ENCODE data around the gene FAM114A2. TPM values are rescaled to one million over a fixed set of nuclear protein-coding genes. Genes with fewer than 3 reads are reported as not detected.

FAM114A2 gene
- total and polyA plus RNA-seq, 8 donors, result 33.4 to 37.7 (median 35.3) TPM

DNA sequence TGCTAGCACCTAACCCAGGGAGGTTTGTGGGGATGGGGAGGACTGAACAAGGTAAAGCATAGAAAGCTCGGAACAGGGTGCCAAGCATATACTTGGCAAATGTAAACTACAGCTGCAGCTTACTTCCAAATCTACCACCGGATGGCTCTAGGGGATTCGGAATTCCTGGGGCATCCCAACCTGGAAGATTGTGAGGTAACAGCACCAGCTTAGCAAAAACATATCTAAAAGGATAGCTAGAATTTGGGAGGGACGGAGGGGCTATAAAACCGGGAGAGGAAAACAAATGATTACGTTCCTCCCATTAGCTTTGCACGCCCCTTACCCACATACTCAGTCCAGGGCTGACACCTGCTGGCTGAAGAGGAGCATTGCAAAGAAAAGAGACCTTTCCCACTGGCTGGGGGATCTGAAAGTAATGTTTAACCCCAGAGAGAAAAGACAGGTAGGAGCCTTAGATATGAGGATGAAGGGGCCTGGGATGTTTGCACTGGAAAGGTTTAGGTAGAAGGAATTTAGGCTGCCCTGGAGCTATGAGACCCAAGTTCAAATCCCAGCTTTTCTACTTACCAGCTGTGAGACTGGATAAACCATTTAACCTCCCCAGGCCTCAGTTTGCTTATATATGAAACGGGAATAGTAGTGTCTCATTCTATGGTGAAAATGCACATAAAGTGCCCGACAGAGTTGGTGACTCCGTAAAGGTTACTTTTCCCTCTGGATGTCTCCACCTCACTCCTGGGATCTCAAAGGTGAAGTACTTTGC is 73.6 kb downstream of the FAM114A2 start:
- peak; percentile 97 for ATAC-seq
- Histone ChIP-seq H3K4me1 (no peaks in the 10 kb centered on the region), H3K9me3 (no peaks in the 10 kb centered on the region), H3K4me3 (no peak overlapping the region), H3K36me3 (no peaks in the 10 kb centered on the region), H3K27me3 (no peaks in the 10 kb centered on the region), H3K27ac (no peak overlapping the region)
- intact Hi-C loops (cut with DNase I), result loop anchor here in 1 of 2 donors (5.0 kb wide), 2 partner anchors 468 to 1433 kb away; no protein-coding TSS in a partner anchor
- DNase-seq, result peak in 2 of 4 donors; percentile 51 to 71
- TF ChIP-seq, protein P1, sequence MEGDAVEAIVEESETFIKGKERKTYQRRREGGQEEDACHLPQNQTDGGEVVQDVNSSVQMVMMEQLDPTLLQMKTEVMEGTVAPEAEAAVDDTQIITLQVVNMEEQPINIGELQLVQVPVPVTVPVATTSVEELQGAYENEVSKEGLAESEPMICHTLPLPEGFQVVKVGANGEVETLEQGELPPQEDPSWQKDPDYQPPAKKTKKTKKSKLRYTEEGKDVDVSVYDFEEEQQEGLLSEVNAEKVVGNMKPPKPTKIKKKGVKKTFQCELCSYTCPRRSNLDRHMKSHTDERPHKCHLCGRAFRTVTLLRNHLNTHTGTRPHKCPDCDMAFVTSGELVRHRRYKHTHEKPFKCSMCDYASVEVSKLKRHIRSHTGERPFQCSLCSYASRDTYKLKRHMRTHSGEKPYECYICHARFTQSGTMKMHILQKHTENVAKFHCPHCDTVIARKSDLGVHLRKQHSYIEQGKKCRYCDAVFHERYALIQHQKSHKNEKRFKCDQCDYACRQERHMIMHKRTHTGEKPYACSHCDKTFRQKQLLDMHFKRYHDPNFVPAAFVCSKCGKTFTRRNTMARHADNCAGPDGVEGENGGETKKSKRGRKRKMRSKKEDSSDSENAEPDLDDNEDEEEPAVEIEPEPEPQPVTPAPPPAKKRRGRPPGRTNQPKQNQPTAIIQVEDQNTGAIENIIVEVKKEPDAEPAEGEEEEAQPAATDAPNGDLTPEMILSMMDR (IDR thresholded peaks at IDR 0.05), result peak; percentile 81

DNA sequence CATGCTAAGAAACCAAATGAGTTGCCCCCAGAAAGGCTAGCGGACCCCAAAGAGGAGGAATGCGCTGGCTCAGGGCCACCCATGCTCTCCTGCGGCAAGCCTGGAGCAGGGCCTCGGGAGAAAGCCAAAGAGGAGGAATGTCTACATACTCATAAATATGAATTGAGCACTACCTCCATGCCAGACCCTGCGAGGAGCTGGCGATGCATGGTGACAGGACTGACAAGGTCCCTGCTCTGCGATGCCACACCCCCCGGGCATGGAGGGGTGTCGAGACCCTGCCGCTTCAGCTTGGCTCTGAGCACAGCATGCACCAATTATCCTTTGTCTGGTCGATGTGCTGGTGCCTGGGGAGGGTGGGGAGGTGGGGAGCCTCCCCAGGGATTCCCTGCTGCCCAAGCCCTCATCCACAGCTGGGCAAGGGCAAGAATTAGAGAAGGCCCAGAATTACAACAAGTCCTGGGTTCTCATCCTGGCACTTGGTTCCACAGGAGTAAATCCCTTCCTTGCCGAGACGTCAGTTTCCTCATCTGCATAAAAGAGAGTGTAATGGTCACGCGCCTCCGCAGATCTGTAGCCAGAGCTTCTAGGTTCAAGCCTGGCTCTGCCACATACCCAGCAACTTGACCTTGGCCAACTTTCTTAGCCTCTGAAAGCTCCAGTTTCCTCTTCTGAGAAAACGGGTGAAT is 74.4 kb downstream of the FAM114A2 start:
- Histone ChIP-seq H3K9me3 (no peaks in the 10 kb centered on the region), H3K36me3 (no peaks in the 10 kb centered on the region), H3K4me3 (no peak overlapping the region), H3K27ac (no peak overlapping the region), H3K27me3 (no peaks in the 10 kb centered on the region), H3K4me1 (no peaks in the 10 kb centered on the region)
- no peak for ATAC-seq
- DNase-seq, result no peak
- TF ChIP-seq, protein P1 (IDR thresholded peaks at IDR 0.05), result no peak
- intact Hi-C loops (cut with DNase I), result no loop called here

DNA sequence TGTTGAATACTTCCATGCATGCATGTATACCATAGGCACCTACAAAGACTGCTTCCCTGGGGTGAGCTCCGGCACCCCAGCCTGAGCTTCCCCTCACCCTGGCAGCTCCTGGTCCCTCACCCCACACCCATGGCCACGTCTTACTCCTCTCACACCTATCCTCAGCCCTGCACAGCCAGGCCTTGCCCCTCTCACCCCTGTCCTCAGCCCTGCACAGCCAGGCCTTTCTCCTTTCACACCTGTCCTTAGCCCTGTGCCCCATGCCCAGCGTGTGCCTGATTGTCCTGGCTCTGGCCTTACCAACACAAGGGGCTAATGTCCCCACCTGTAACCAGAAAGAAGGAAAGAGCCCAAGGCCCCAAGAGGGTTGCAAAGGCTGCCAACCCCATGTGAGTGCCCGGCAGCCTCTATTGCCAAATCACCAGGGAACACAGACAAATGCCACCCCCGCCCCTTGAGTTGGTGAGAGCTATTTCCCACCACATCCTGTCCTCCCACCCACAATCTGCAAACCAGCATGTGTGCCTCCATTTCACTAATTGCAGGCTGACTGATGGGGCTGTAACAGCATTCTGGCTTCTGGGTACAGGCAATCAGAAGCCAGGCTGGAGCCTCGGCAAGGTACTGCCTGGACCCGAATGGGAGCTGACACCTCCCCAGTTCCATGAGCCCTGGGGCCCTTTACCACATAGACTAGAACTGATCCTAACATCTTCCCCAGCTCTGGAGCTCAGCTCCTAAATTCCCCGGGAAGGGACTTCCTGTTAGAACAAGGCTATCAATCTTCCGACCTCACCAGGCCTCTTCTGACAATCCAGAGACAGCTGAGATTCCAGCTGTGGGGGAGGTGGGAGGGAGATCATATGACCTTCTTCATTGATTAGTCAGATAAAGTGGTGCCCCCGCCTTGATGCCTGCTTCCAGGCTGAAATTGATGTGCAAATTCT is 78.2 kb downstream of the FAM114A2 start:
- H3K4me1 ChIP-seq, result no peaks in the 10 kb centered on the region
- intact Hi-C loops (cut with DNase I), result no loop called here
- no peaks in the 10 kb centered on the region for H3K27me3 ChIP-seq
- TF ChIP-seq, protein P1 (IDR thresholded peaks at IDR 0.05), result no peak
- H3K36me3 ChIP-seq, result no peaks in the 10 kb centered on the region
- no peaks in the 10 kb centered on the region for H3K9me3 ChIP-seq
- ATAC-seq (no peak), DNase-seq (no peak)
- H3K4me3 ChIP-seq, result no peak overlapping the region
- H3K27ac ChIP-seq, result no peak overlapping the region

DNA sequence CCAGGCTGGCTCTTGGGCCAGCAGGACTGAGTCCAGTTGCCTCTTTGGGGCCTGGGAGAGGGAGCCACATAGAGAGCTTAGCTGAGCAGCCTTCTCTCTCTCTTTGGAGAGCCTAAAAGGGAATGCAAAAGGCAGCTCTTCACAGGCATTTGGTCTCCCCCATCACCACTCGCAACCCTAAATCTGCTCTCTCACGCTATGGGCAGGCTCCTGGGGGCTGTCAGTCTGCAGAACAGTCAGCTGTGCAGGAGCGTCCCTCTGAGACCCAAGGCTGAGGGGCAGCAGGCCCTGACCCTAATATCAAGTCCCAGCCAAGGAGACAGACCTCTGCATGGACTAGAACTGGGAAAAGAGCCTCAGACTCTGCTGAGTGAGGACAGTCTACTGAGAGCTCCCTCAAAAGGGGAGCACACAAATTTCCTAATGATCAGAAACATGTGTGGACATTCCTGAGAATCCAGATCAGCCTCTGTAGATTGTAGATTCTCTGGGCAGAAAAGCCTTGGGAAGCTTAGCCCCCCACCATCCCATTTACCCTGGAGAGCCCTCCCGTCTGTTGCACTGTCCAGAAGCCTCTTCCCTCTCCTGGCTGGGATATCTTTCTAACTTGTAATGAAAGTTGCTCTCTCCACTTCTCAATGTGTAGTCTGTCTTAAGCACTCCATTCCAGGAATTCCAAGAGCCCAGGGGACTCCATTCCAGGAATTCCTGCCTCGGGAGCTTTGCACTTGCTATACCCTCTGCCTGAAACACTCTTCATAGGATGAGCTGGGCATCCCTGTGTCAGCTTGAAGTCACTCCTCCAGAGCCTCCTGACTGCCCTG is 79.4 kb downstream of the FAM114A2 start:
- intact Hi-C loops (cut with DNase I), result no loop called here
- Histone ChIP-seq H3K27ac (no peak overlapping the region), H3K4me1 (no peaks in the 10 kb centered on the region), H3K9me3 (no peaks in the 10 kb centered on the region), H3K4me3 (no peak overlapping the region), H3K36me3 (no peaks in the 10 kb centered on the region), H3K27me3 (no peaks in the 10 kb centered on the region)
- DNase-seq, result no peak
- ATAC-seq, result peak; percentile 38
- TF ChIP-seq, protein P1 (IDR thresholded peaks at IDR 0.05), result no peak
